ENCODE measurements around the gene PTGDS.
A peak's percentile ranks its signal among the peaks of the same experiment; 100 is the strongest.

The PTGDS gene

DNA sequence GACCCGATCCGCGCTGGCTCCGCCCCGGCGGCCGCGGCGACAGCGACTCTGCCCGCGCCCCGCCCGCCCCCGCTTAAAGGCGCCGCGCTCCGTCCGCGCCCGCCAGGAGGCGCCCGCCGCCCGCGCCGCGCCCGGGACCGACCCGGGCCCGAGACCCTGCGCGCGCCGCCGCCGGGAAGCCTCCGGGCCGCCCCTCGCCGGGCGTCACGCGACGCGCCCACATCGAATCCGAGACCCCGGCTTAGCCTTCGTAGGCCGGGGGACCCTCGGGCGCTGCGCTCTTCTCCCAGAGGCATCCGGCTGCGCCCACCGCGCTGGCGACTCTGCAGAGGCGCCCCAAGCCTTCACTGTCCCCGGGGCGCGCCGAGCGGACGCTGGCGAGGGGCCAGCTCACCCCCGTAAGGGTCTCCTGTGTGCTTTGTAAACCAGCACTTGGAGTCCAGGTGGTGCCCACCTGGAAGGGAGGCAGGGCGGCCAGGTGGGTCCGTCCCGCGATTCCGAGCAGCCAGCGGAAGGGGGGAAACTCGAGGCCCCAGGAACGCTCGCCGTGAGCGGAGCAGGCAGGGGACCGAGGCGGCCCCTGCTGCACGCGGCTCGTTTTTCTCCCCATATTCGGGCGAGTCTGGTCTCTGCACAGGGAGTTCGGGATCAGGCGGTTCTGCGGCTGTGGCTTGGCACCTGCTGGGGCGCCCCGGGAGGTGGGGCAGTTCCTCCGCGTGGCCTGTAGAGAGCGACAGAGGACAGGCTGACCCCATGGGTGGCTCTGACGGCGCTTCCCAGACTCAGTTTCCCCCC is 51.2 kb downstream of the PTGDS start:
- TF ChIP-seq, protein P1, sequence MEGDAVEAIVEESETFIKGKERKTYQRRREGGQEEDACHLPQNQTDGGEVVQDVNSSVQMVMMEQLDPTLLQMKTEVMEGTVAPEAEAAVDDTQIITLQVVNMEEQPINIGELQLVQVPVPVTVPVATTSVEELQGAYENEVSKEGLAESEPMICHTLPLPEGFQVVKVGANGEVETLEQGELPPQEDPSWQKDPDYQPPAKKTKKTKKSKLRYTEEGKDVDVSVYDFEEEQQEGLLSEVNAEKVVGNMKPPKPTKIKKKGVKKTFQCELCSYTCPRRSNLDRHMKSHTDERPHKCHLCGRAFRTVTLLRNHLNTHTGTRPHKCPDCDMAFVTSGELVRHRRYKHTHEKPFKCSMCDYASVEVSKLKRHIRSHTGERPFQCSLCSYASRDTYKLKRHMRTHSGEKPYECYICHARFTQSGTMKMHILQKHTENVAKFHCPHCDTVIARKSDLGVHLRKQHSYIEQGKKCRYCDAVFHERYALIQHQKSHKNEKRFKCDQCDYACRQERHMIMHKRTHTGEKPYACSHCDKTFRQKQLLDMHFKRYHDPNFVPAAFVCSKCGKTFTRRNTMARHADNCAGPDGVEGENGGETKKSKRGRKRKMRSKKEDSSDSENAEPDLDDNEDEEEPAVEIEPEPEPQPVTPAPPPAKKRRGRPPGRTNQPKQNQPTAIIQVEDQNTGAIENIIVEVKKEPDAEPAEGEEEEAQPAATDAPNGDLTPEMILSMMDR (conservative IDR thresholded peaks at IDR 0.05; ENCODE audit: low read depth, low read length), result peak; percentile 44
- peak overlapping the region; percentile 54 for H3K4me3 ChIP-seq (ENCODE audit: low read depth, low read length)
- peak; percentile 35 for DNase-seq (ENCODE audit: low read depth)

DNA sequence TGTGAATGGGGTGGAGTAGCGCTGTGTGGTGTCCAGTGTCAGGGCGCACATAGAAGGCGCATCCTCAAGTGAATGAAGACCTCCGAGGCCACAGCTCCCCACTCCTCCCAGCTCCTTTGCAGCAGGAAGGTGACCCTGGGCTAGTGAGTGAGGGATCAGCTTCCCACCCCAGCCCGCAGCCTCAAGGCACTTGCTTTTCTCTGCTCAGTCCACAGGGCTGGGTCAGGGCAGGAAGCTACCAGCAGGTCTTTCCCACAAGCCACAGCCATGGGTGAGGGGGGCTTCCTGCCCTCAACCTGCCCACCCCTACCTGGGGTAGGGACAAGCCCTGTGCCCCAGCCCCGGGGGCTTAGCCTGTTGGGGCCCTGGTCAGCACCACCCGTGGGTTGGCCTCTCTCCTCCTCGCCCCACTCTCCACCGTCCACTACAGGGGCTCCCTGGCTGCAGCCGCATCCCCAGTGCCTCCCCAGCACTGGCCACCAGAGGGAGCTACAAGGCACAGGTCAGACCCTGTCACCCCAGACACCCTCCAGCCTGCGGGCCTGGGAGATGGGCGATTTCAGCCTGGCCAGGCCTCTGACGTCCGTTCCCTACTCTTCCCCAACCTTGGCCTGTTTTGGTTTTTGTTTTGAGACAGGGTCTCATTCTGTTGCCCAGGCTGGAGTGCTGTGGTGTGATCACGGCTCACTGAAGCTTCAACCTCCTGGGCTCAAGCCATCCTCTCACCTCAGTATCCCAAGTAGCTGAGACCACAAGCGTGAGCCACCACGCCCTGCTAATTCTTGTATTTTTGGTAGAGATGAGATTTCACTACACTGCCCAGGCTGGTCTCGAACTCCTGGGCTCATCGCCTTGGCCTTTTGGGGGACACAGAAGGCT is 52.0 kb downstream of the PTGDS start:
- TF ChIP-seq, protein P1 (conservative IDR thresholded peaks at IDR 0.05; ENCODE audit: low read depth, low read length), result peak; percentile 87
- DNase-seq (ENCODE audit: low read depth), result peak; percentile 57
- H3K4me3 ChIP-seq (ENCODE audit: low read depth, low read length), result no peak overlapping the region

- H3K4me3 ChIP-seq (ENCODE audit: low read depth, low read length), result no peak overlapping the region
- TF ChIP-seq, protein P1 (conservative IDR thresholded peaks at IDR 0.05; ENCODE audit: low read depth, low read length), result no peak
- DNase-seq (ENCODE audit: low read depth), result no peak
Measured at GRCh38 chr9:137030006-137030405, 52.7 kb downstream of the PTGDS start.

DNA sequence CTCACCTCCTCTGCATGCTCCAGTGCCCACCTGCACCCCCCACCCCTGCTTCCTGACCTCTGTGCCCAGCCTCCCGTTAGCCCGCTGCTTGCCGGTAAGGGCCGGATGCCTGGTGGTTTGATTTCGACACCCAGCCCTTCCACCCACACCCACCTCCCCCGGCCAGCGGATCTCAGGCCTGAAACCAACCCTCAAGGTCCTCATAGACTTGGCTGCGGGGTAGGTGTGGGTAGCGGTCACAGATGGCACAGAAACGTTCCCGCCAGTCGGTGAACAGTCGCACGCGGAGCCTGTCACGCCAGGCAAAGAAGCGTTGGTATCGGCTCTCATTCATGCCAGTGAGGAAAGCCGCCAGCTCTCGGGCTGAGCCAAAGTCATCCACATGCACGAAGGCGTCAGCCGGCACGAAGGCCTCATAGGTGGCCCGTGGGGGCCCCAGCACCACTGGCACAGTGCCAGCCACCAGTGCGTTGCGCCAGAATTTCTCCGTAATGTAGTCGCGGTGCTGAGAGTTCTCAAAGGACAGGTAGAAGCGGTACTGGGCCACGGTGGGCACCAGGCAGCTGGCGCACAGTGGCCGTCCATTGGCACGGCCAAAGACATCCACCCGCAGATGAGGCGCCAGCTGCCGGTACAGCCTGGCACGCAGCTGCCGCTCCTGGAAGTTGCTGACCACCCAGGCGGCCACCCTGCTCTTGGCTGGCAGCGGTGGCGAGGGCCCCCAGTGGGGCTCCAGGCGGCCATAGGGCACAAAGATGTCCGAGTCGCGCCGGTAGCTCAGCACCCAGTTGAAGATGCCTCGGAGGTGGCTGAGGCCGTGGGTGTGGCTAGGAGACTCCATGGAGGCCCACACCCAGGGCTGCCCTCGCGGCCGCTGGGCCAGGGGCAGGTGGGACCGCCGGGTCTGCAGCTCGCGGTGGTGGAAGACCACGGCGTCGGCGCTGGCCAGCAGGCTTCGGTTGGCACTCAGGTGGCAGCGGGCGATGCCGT is 53.5 kb downstream of the PTGDS start:
- no peak overlapping the region for H3K4me3 ChIP-seq (ENCODE audit: low read depth, low read length)
- no peak for DNase-seq (ENCODE audit: low read depth)

More for the DNA sequence above, 53.5 kb downstream of the PTGDS start:
- TF ChIP-seq, protein P1 (conservative IDR thresholded peaks at IDR 0.05; ENCODE audit: low read depth, low read length), result no peak

Data from choroid plexus epithelial cell (primary cell).